Esophagus squamous epithelium (tissue), 4 donors: Measurements from ENCODE around the gene NR3C1.

Experiments used
- POLR2A ChIP-seq, 4 donors: fragments of 450-650 bp; IDR thresholded peaks; one replicate each; pipeline ENCODE4 v1.6.1; 2017; ENCODE audit warnings: antibody characterized with exemption in 4 of 4, mild to moderate bottlenecking in 4 of 4, moderate library complexity in 3 of 4
- TF ChIP-seq, protein P1 (sequence below), 6 experiments: fragments of 450-650 bp in 4 of 6; fragments of 200-600 bp in 2 of 6; sonication (generic) in 2 of 6; IDR thresholded peaks; one replicate each; pipeline ENCODE4 v1.5.1; 2016 to 2019; ENCODE audit warnings: antibody characterized with exemption in 6 of 6, mild to moderate bottlenecking in 4 of 6, moderate library complexity in 4 of 6

DNA sequence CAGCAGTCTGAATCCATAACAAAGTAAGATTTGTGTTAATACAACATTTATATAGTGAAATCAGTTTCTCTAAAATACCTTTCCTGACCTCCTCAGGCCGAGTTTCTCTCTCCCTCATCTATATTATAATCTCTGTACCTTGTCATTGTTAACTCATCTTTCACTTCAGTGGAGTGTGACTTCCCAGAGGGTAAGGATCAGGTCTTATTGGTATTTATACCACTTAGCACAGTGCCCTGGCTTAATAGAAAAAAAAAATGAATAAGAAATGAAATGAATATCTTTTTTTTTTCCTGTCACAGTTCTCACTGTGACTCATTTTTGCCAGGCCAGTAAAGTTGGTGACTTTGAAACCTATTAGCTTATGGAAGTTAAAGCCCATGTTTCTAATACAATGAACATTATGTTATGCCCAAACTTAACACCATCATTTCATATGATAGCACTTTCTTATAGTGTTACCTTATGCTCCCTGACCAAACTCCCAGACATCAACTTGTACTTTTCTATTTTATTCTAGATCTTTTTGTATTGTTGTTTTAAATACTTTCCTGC, 90.1 kb downstream of the NR3C1 start:
- TF ChIP-seq, protein P1, sequence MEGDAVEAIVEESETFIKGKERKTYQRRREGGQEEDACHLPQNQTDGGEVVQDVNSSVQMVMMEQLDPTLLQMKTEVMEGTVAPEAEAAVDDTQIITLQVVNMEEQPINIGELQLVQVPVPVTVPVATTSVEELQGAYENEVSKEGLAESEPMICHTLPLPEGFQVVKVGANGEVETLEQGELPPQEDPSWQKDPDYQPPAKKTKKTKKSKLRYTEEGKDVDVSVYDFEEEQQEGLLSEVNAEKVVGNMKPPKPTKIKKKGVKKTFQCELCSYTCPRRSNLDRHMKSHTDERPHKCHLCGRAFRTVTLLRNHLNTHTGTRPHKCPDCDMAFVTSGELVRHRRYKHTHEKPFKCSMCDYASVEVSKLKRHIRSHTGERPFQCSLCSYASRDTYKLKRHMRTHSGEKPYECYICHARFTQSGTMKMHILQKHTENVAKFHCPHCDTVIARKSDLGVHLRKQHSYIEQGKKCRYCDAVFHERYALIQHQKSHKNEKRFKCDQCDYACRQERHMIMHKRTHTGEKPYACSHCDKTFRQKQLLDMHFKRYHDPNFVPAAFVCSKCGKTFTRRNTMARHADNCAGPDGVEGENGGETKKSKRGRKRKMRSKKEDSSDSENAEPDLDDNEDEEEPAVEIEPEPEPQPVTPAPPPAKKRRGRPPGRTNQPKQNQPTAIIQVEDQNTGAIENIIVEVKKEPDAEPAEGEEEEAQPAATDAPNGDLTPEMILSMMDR (IDR thresholded peaks at IDR 0.05) = no peak
- TF ChIP-seq POLR2A (IDR thresholded peaks at IDR 0.05) = no peak
